IMR-90 (cell line): Measurements from ENCODE around the gene TGFB1. TPM values are rescaled to one million over a fixed set of nuclear protein-coding genes. Genes with fewer than 3 reads are reported as not detected.

ENCODE experiments used
- ATAC-seq: fragments of 200-7000 bp; cut with Tn5 transposase; 2 replicates; pipeline ENCODE4 v1.9.1; 2020; ENCODE audit warnings: low read depth, mild to moderate bottlenecking, moderate library complexity
- BruUV-seq: library from RNA; stranded (reverse); fragments of 400-500 nt; replicated peaks from 2 replicates; lab custom pipeline; 2021; lab: Mats Ljungman, UMichigan
- CTCF ChIA-PET: fragments of 300-600 bp; formaldehyde crosslinking; extraction: SDS; loops from one replicate; lab custom pipeline; 2021; ENCODE audit warnings: antibody characterized with exemption; lab: Yijun Ruan, JAX
- POLR2A ChIA-PET: fragments of 300-600 bp; sonication (Branson Sonifier 250); formaldehyde crosslinking; loops from one replicate; lab custom pipeline; 2022; ENCODE audit warnings: antibody characterized with exemption; ENCODE audit not compliant: unreplicated experiment; lab: Charles Lee
- DNase-seq: peaks from one replicate; pipeline ENCODE4 v3.0.0; 2013
- H2AFZ ChIP-seq: replicated peaks from 2 replicates; pipeline ENCODE3; 2013; ENCODE audit warnings: low read length, mild to moderate bottlenecking; ENCODE audit not compliant: poor library complexity
- H2AK5ac ChIP-seq: 2 replicates; pipeline ENCODE4 v1.6.1; 2013; ENCODE audit warnings: low read depth, low read length, inconsistent platforms
- H2AK9ac ChIP-seq: replicated peaks from 2 replicates; pipeline ENCODE3; 2013; ENCODE audit warnings: mild to moderate bottlenecking, low read depth, low read length, moderate library complexity; ENCODE audit not compliant: poor library complexity
- H2BK120ac ChIP-seq: 2 replicates; pipeline ENCODE4 v1.6.1; 2013; ENCODE audit warnings: low read depth, low read length, inconsistent platforms
- H2BK15ac ChIP-seq: 3 replicates; pipeline ENCODE4 v1.6.1; 2013; ENCODE audit warnings: low read depth, low read length, inconsistent platforms
- H2BK20ac ChIP-seq: 2 replicates; pipeline ENCODE4 v1.6.1; 2013; ENCODE audit warnings: low read depth, mild to moderate bottlenecking, inconsistent platforms, low read length, moderate library complexity
- H2BK5ac ChIP-seq: 2 replicates; pipeline ENCODE4 v1.6.1; 2013; ENCODE audit warnings: mild to moderate bottlenecking, low read depth, low read length, inconsistent platforms; ENCODE audit not compliant: poor library complexity, severe bottlenecking
- H3K14ac ChIP-seq: replicated peaks from 2 replicates; pipeline ENCODE4 v1.6.1; 2013; ENCODE audit warnings: low read depth, low read length, inconsistent platforms
- H3K18ac ChIP-seq: 2 replicates; pipeline ENCODE4 v1.6.1; 2013; ENCODE audit warnings: low read depth, low read length, control low read depth
- H3K23ac ChIP-seq: 2 replicates; pipeline ENCODE4 v1.6.1; 2013; ENCODE audit warnings: low read depth, low read length, inconsistent platforms
- H3K27ac ChIP-seq: 2 replicates; pipeline ENCODE4 v1.5.1; 2013; ENCODE audit warnings: mild to moderate bottlenecking, control low read depth, low read length; ENCODE audit not compliant: insufficient read depth
- H3K27me3 ChIP-seq: 2 replicates; pipeline ENCODE4 v1.6.1; 2013; ENCODE audit warnings: low read length; ENCODE audit not compliant: control insufficient read depth, insufficient read depth
- H3K36me3 ChIP-seq: 2 replicates; pipeline ENCODE4 v1.6.1; 2013; ENCODE audit warnings: low read length, mixed read lengths; ENCODE audit not compliant: control insufficient read depth, insufficient read depth
- H3K4ac ChIP-seq: 2 replicates; pipeline ENCODE4 v1.6.1; 2013; ENCODE audit warnings: low read depth, low read length, inconsistent platforms
- H3K4me1 ChIP-seq: 2 replicates; pipeline ENCODE4 v1.6.1; 2013; ENCODE audit warnings: low read length, mixed read lengths; ENCODE audit not compliant: control insufficient read depth, insufficient read depth
- H3K4me2 ChIP-seq: 2 replicates; pipeline ENCODE4 v1.6.1; 2013; ENCODE audit warnings: low read depth, mild to moderate bottlenecking, control low read depth, low read length, moderate library complexity
- H3K4me3 ChIP-seq: 2 replicates; pipeline ENCODE4 v1.5.1; 2013; ENCODE audit warnings: low read depth, mild to moderate bottlenecking, control low read depth, low read length, moderate library complexity; ENCODE audit not compliant: insufficient read depth
- H3K56ac ChIP-seq: 2 replicates; pipeline ENCODE4 v1.6.1; 2013; ENCODE audit warnings: low read length, inconsistent platforms; ENCODE audit not compliant: insufficient read depth; ENCODE audit errors: extremely low read depth
- H3K79me1 ChIP-seq, 2 experiments: 2 replicates each; pipeline ENCODE4 v1.6.1; 2013; ENCODE audit warnings: low read length in 2 of 2, inconsistent platforms in 1 of 2, low read depth in 1 of 2
- H3K9ac ChIP-seq: 2 replicates; pipeline ENCODE4 v1.6.1; 2013; ENCODE audit warnings: low read depth, low read length, control low read depth
- H3K9me1 ChIP-seq: 2 replicates; pipeline ENCODE4 v1.6.1; 2013; ENCODE audit warnings: low read length, inconsistent platforms; ENCODE audit not compliant: insufficient read depth
- H3K9me3 ChIP-seq: 2 replicates; pipeline ENCODE4 v1.6.1; 2013; ENCODE audit warnings: low read length; ENCODE audit not compliant: control insufficient read depth, insufficient read depth
- H4K20me1 ChIP-seq: 2 replicates; pipeline ENCODE4 v1.6.1; 2013; ENCODE audit warnings: low read length, inconsistent platforms; ENCODE audit not compliant: insufficient read depth
- H4K5ac ChIP-seq: 2 replicates; pipeline ENCODE4 v1.6.1; 2013; ENCODE audit warnings: mild to moderate bottlenecking, low read depth, low read length, control low read depth
- H4K8ac ChIP-seq, 2 experiments: 2 replicates each; pipeline ENCODE4 v1.6.1; 2013; ENCODE audit warnings: low read depth in 2 of 2, low read length in 2 of 2, control low read depth in 1 of 2, inconsistent platforms in 1 of 2
- H4K91ac ChIP-seq: 2 replicates; pipeline ENCODE4 v1.6.1; 2013; ENCODE audit warnings: low read depth, low read length, inconsistent platforms; ENCODE audit not compliant: insufficient read depth
- FOS ChIP-seq: fragments of 150-350 bp; IDR thresholded peaks from 2 replicates; pipeline ENCODE4 v1.6.1; 2016; ENCODE audit warnings: low read depth, low read length
- MAFK ChIP-seq: IDR thresholded peaks from 2 replicates; pipeline ENCODE4 v1.6.1; 2012; ENCODE audit warnings: low read depth, low read length, improper control_type of control experiment
- MAZ ChIP-seq: IDR thresholded peaks from 2 replicates; pipeline ENCODE4 v1.6.1; 2012; ENCODE audit warnings: low read depth, mild to moderate bottlenecking, low read length, improper control_type of control experiment, moderate library complexity, borderline replicate concordance
- RCOR1 ChIP-seq: IDR thresholded peaks from 2 replicates; pipeline ENCODE4 v1.6.1; 2012; ENCODE audit warnings: mild to moderate bottlenecking, low read length, improper control_type of control experiment; ENCODE audit not compliant: insufficient replicate concordance
- RFX5 ChIP-seq: IDR thresholded peaks from 2 replicates; pipeline ENCODE4 v1.8.0; 2012; ENCODE audit warnings: low read depth, mild to moderate bottlenecking, low read length, moderate library complexity
- USF2 ChIP-seq: fragments of 150-350 bp; IDR thresholded peaks from 2 replicates; pipeline ENCODE4 v1.6.1; 2017; ENCODE audit warnings: mild to moderate bottlenecking, antibody characterized with exemption, low read length, low read depth
- WGBS, 2 experiments: methylation state at CpG; one replicate each; pipeline versions ENCODE4 v1.1.5 to v1.1.7; 2013; ENCODE audit warnings: missing lambda C conversion rate in 2 of 2; ENCODE audit not compliant: insufficient read length in 1 of 2; ENCODE audit errors: extremely low coverage in 2 of 2; 5-methylcytosine and 5-hydroxymethylcytosine counted together
- dilution Hi-C: fragments of 300-500 bp; cut with HindIII; formaldehyde crosslinking; loops from one replicate; pipeline ENCODE4 v1.14.3; 2018; ENCODE audit warnings: low sequenced_read_pairs; ENCODE audit not compliant: unreplicated experiment
- in situ Hi-C: fragments of 300-500 bp; cut with MboI; formaldehyde crosslinking; loops from 3 replicates; pipeline ENCODE4 v1.14.3; 2019; ENCODE audit warnings: low sequenced_read_pairs, inconsistent platforms, mixed read lengths
- intact Hi-C: fragments of 100-400 bp; cut with micrococcal nuclease; formaldehyde crosslinking; loops from 2 replicates; pipeline ENCODE4 v1.10.0; 2022
- polyA plus RNA-seq, 3 experiments: library from polyadenylated mRNA; depleted of rRNA; stranded (reverse); fragments of >200 nt; gene quantifications; 2 replicates each; pipeline ENCODE4 v1.2.3, GENCODE V29; 2012; ENCODE audit warnings: low replicate concordance in 1 of 3
- total RNA-seq: library from RNA; depleted of rRNA; stranded (reverse); fragments of >200 nt; gene quantifications from 2 replicates; pipeline ENCODE4 v1.2.3, GENCODE V29; 2012
- TF ChIP-seq, protein P1 (sequence below): conservative IDR thresholded peaks from 2 replicates; pipeline ENCODE4 v1.5.1; 2012; ENCODE audit warnings: mild to moderate bottlenecking, low read depth, low read length, improper control_type of control experiment

TGFB1 gene
- total and polyA plus RNA-seq, 2 of the 4 experiments (the other 2 are of a cell fraction): 3.2 to 26.7 TPM

DNA sequence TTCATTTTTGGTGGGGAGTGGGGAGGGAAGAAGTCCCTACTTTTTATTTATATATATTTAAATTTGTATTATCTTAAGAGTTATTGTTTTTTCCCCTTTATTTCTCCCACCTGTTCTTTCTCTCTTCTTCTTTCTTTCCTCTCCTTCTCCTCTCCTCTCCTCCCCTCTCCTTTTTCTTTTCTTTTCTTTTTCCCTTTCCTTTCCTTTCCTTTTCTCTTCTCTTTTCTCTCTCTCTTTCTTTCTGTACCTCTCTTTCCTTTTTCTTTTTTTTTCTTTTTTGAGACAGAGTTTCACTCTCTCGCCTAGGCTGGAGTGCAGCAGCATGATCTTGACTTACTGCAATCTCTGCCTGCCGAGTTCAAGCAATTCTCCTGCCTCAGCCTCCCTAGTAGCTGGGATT is 45.8 kb upstream of the TGFB1 start:
- POLR2A ChIA-PET: interaction anchor here (0.7 kb wide), 1 partner anchor 107 kb away, joined by 3 read pairs; no protein-coding TSS in a partner anchor
- no peak overlapping the region for H4K91ac ChIP-seq
- TF ChIP-seq MAFK: no peak
- TF ChIP-seq FOS: no peak
- TF ChIP-seq MAZ: no peak
- no peak for TF ChIP-seq RCOR1
- no peak for TF ChIP-seq USF2
- no peak for TF ChIP-seq RFX5
- TF ChIP-seq, protein P1, sequence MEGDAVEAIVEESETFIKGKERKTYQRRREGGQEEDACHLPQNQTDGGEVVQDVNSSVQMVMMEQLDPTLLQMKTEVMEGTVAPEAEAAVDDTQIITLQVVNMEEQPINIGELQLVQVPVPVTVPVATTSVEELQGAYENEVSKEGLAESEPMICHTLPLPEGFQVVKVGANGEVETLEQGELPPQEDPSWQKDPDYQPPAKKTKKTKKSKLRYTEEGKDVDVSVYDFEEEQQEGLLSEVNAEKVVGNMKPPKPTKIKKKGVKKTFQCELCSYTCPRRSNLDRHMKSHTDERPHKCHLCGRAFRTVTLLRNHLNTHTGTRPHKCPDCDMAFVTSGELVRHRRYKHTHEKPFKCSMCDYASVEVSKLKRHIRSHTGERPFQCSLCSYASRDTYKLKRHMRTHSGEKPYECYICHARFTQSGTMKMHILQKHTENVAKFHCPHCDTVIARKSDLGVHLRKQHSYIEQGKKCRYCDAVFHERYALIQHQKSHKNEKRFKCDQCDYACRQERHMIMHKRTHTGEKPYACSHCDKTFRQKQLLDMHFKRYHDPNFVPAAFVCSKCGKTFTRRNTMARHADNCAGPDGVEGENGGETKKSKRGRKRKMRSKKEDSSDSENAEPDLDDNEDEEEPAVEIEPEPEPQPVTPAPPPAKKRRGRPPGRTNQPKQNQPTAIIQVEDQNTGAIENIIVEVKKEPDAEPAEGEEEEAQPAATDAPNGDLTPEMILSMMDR: no peak
- H3K56ac ChIP-seq: no peak overlapping the region
- H2BK15ac ChIP-seq: no peak overlapping the region
- H2BK20ac ChIP-seq: no peak overlapping the region
- H3K9me3 ChIP-seq: no peaks in the 10 kb centered on the region
- no peak overlapping the region for H3K4ac ChIP-seq
- in situ Hi-C loops: no loop called here
- no peaks in the 10 kb centered on the region for H4K20me1 ChIP-seq
- no peak overlapping the region for H2BK5ac ChIP-seq
- peaks cover 4% of the 10 kb centered on the region; the same call in 1 of the 2 replicates for H3K4me1 ChIP-seq
- WGBS, 2 experiments: no CpG with 5 or more reads among the region's 2 CpGs
- no peak for ATAC-seq
- H2AFZ ChIP-seq: no peak overlapping the region
- no peaks in the 10 kb centered on the region for H3K27me3 ChIP-seq
- no peak overlapping the region for H2AK5ac ChIP-seq
- H3K18ac ChIP-seq: no peak overlapping the region
- no peak overlapping the region for H2AK9ac ChIP-seq
- H3K27ac ChIP-seq: no peak overlapping the region
- dilution Hi-C loops: no loop called here
- no peak overlapping the region for H3K14ac ChIP-seq
- DNase-seq: no peak
- no TSS peak for BruUV-seq
- no peak overlapping the region for H3K4me2 ChIP-seq
- no peak overlapping the region for H4K5ac ChIP-seq
- 0 out of 2 replicates have a peak, but pooled peaks cover 5% of the 10 kb centered on the region for H3K36me3 ChIP-seq
- CTCF ChIA-PET: no interaction called here
- H3K4me3 ChIP-seq: no peak overlapping the region
- intact Hi-C loops: loop anchor here (5.0 kb wide), 1 partner anchor 47 kb away; the partner anchor contains the start of gene TGFB1
- no peak overlapping the region for H2BK120ac ChIP-seq
- no peak overlapping the region for H4K8ac ChIP-seq
- H3K79me1 ChIP-seq: peaks cover 18 to 37% of the 10 kb centered on the region in 2 experiments
- H3K9ac ChIP-seq: no peak overlapping the region
- H3K9me1 ChIP-seq: peaks cover 12% of the 10 kb centered on the region; the same call in 1 of the 2 replicates
- no peak overlapping the region for H3K23ac ChIP-seq
